Measurements from ENCODE around the gene ARNT2.

DNA sequence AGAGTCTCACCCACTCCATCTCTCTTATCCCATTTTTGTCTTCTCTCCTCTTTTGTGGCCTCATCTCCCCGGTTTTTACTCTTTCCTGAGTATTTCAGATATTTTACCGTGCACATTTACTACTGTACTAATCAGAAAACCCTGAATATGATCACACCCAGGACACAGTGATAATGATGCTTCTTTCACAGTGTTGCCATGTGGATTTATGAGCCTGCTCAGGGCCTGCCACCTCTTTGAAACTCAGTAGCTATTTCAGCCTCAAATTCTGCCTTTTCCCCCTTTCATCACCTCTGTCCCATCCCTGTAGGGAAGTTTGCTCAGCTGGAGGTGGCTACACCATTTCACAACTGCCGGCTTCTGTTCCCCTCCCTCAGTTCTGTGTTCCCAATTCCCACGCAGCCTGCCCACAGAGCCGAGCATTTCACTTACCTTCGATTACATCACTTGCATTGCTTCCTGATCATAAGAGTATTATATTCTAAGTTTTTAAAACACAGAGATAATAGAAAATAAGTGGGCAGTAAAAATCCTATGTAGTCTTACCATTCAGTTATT, 33.2 kb downstream of the ARNT2 start:
- TF ChIP-seq, protein P1, sequence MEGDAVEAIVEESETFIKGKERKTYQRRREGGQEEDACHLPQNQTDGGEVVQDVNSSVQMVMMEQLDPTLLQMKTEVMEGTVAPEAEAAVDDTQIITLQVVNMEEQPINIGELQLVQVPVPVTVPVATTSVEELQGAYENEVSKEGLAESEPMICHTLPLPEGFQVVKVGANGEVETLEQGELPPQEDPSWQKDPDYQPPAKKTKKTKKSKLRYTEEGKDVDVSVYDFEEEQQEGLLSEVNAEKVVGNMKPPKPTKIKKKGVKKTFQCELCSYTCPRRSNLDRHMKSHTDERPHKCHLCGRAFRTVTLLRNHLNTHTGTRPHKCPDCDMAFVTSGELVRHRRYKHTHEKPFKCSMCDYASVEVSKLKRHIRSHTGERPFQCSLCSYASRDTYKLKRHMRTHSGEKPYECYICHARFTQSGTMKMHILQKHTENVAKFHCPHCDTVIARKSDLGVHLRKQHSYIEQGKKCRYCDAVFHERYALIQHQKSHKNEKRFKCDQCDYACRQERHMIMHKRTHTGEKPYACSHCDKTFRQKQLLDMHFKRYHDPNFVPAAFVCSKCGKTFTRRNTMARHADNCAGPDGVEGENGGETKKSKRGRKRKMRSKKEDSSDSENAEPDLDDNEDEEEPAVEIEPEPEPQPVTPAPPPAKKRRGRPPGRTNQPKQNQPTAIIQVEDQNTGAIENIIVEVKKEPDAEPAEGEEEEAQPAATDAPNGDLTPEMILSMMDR (IDR thresholded peaks at IDR 0.05; ENCODE audit: low read length): no peak
- no peak for TF ChIP-seq EZH2phosphoT487 (IDR thresholded peaks at IDR 0.05; ENCODE audit: low read length)
- no peak for TF ChIP-seq EZH2 (optimal IDR thresholded peaks at IDR 0.05; ENCODE audit: low read depth, low read length)
